Lung microvascular endothelial cell (primary cell): ENCODE results near the gene KCNQ1. TPM values are rescaled to one million over a fixed set of nuclear protein-coding genes. Genes with fewer than 3 reads are reported as not detected.

Experiments
- DNase-seq, 2 donors: peaks; one replicate each; pipeline versions ENCODE4 v3.0.0 to v3.0.0-alpha.2; 2010; ENCODE audit warnings: low read depth in 2 of 2
- total RNA-seq: library from RNA; depleted of rRNA; stranded (reverse); fragments of >200 nt; gene quantifications from 2 replicates; pipeline ENCODE4 v1.2.1, GENCODE V29; 2014

The KCNQ1 gene
- total RNA-seq, 1 donor from 2014 or later: not detected

GRCh38 chr11:2534134-2534956 lies 89.5 kb downstream of the KCNQ1 start:
- DNase-seq: no peak

- DNase-seq: no peak
These were observed 90.3 kb downstream of the KCNQ1 start for GRCh38 chr11:2534957-2535672.

- no peak for DNase-seq
These were observed 91.0 kb downstream of the KCNQ1 start for GRCh38 chr11:2535673-2536439.

GRCh38 chr11:2536440-2536989 lies 91.7 kb downstream of the KCNQ1 start:
- DNase-seq: no peak

- no peak for DNase-seq
These were observed 92.3 kb downstream of the KCNQ1 start for GRCh38 chr11:2537010-2537705.

GRCh38 chr11:2537896-2538724 lies 93.3 kb downstream of the KCNQ1 start:
- DNase-seq: no peak

GRCh38 chr11:2538951-2539350 lies 94.1 kb downstream of the KCNQ1 start:
- DNase-seq: no peak

GRCh38 chr11:2539371-2540222 lies 94.8 kb downstream of the KCNQ1 start:
- DNase-seq: no peak

- no peak for DNase-seq
These were observed 95.6 kb downstream of the KCNQ1 start for GRCh38 chr11:2540223-2540991.

GRCh38 chr11:2540992-2541680 lies 96.3 kb downstream of the KCNQ1 start:
- DNase-seq: no peak

GRCh38 chr11:2541881-2542361 lies 97.1 kb downstream of the KCNQ1 start:
- DNase-seq: no peak

- DNase-seq: no peak
These were observed 97.6 kb downstream of the KCNQ1 start for GRCh38 chr11:2542406-2542805.

GRCh38 chr11:2547806-2548205 lies 103.0 kb downstream of the KCNQ1 start:
- no peak for DNase-seq

- no peak for DNase-seq
These were observed 103.8 kb downstream of the KCNQ1 start for GRCh38 chr11:2548596-2548995.

- DNase-seq: no peak
These were observed 104.3 kb downstream of the KCNQ1 start for GRCh38 chr11:2549080-2549479.

- DNase-seq: no peak
These were observed 104.7 kb downstream of the KCNQ1 start for GRCh38 chr11:2549491-2549875.

- DNase-seq: no peak
These were observed 105.2 kb downstream of the KCNQ1 start for GRCh38 chr11:2549876-2550605.
